HG03457 (cell line): ENCODE data around the gene CHMP2B.
"Not testable (repeated sequence)": the region's sequence is repeated elsewhere in the genome, so short reads cannot be mapped to it uniquely, and the experiment has no call there.

Source experiments
- ATAC-seq: cut with Tn5 transposase; IDR thresholded peaks from one replicate; pipeline ENCODE4 v1.9.1; 2021; ENCODE audit warnings: moderate number of reproducible peaks; ENCODE audit not compliant: unreplicated experiment

Gene CHMP2B

DNA sequence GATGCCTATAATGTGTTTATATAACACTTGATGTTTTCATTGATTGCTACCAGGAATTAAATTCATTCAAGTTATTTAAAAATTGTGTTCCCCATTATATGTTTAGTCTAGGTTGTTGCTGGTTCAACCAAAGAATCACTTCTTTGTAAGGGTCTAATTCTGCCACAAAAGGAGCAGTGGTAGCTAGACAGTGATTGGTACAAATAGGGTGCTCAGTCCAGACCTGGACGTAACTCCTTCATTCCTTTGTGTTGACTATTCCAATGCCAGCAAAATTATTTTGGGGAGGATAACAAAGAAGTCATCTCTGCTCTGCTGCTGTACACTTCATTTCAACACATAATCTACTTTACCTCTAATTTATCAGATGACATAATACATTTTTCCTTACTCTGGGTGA lies 1.2 kb downstream of the CHMP2B start:
- ATAC-seq: no peak

- ATAC-seq: no peak
Measured at GRCh38 chr3:87229113-87229512, 2.0 kb downstream of the CHMP2B start.

DNA sequence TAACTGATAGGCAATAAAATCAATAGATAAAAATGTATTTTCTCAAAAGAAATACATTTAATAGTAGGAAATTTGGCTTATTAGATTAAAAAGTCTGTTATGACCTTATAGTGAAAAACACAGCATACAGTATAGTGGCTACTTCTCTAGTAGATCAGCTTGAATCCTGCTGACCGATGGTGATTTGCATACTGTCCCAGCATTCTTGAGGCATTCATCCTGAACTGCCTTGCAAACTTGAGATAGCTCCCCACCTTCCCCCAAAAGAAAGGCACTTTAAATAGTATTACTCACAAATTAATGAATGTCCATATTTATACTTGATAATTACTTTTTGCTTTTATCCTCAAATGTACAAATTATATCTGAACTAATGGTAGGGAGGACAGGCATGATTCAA lies 6.7 kb downstream of the CHMP2B start:
- no peak for ATAC-seq

DNA sequence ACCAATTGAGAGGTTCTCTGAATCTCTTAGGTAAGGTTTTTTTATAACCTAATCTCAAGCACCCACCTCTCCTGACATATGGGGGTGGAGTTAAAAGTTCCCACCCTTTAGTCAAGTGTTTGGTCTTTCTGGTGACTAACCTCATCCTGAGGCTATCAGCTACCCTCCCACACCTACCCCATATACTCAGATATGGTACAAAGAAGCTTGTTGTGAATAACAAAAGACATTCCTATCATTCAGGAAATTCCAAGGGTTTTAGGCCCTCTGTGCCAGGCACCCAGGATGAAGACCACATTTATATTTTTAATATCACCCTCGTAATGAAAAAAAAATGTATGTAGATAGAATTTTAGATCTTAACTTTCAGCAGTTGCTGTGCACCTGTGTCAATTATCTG lies 9.0 kb downstream of the CHMP2B start:
- ATAC-seq: no peak

GRCh38 chr3:87246662-87247429 lies 19.7 kb downstream of the CHMP2B start:
- ATAC-seq: no peak

GRCh38 chr3:87247430-87247773 lies 20.3 kb downstream of the CHMP2B start:
- no peak for ATAC-seq

DNA sequence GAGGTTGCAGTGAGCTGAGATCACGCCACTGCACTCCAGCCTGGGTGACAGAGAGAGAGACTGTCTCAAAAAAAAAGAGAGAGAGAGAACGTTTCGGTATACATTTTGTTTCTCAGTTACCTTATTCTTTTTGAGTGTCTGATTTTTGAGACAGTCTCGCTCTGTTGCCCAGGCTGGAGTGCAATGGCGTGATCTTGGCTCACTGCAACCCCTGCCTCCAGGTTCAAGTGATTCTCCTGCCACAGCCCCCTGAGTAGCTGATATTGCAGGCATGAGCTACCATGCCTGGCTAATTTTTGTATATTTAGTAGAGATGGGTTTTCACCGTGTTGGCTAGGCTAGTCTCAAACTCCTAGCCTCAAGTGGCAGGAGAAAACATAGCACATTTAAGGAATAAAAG lies 21.1 kb downstream of the CHMP2B start:
- not testable (repeated sequence) for ATAC-seq

DNA sequence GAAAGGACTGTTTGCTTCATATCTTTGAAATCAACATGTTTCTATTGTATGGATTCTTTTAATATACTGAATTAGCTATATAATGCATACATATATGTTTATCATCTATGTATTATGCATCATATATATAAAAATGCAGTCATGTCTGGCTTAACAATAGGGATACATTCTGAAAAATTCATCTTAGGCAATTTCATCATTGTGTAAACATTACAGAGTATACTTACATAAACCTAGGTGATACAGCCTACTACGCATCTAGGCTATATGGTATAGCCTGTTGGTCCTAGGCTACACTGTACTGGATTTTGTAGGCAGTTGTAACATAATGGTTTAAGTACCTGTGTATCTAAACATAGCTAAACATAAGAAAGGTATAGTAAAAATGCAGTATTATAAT lies 21.7 kb downstream of the CHMP2B start:
- ATAC-seq: no peak

GRCh38 chr3:87250009-87250408 lies 22.9 kb downstream of the CHMP2B start:
- ATAC-seq: no peak

- peak; percentile 52 for ATAC-seq
Measured at GRCh38 chr3:87260270-87260669, 33.2 kb downstream of the CHMP2B start.

DNA sequence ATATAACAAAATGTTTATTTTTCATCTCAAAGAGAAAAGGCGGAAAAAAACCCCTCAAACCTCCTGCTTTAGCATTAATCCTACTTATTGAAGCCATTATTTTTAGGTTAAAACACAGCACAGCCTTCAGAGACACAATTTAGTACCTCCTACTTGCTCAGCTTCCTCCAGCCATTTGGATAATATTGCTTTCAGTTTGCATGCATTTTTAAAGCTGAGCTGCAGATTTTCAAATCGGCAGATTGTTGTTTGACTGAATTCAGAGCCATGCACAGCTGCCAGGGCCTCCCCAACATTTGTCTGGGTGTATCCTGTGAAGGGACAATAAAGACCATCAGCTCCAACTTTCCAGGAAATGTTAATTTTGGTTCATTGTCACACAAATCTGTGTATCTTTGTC lies 34.8 kb downstream of the CHMP2B start:
- no peak for ATAC-seq

DNA sequence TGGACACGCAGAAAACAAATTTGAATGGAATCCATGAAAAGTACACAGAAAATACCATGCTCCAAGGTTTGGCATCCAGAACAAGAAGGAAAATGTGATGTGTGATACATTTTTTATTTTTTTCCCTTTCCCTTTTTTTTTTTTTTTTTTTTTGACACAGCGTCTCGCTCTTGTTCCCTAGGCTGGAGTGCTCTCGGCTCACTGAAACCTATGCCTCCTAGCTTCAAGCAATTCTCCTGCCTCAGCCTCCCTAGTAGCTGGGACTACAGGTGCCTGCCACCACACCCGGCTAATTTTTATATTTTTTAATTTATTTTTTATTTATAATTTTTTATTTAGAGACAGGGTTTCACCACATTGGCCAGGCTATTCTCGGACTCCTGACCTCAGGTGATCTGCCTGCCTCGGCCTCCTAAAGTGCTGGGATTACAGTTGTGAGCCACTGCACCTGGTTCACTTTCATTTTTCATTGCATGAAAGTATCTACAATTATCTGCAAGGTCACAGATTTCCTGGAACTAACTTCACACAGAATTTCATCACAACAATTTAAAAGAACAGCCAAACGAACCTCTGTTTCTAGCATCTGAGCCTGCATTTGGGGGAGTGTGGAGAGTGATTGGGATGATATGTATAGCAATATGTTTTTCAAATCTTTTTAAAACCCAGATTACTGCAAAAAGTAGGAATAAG lies 41.0 kb downstream of the CHMP2B start:
- no peak for ATAC-seq

GRCh38 chr3:87268646-87269211 lies 41.6 kb downstream of the CHMP2B start:
- ATAC-seq: no peak

- ATAC-seq: no peak
Measured at GRCh38 chr3:87269723-87270122, 42.6 kb downstream of the CHMP2B start.

- no peak for ATAC-seq
Measured at GRCh38 chr3:87270908-87271700, 44.0 kb downstream of the CHMP2B start.

DNA sequence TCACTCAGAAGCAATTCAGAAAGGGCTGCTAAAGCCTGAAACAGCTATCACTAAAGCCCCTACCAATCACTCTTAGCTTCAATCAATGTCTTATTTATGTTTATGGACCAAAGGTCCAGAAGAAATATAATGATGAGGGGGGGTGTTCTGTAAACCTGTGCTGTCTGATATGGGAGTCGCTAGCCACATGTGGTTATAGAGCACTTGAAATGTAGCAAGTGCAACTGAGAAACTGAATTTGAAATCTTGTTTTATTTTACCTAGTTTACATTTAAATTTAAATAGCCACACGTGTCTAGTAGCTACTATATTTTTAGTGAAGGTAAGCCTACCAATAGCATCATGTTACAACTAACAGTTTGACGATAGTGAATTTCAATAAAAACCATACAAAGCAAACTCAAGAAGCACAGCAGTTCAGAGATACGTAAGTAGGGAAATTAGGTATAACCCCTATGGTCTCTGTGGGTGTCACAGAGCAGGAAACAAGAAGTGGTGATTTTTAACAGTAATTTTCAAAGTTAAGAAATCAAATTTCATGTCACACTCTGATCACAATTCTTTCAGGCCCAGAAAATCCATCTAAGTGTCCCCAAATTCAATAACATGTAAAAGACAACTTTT lies 45.7 kb downstream of the CHMP2B start:
- ATAC-seq: peak; percentile 78

GRCh38 chr3:87276484-87276883 lies 49.4 kb downstream of the CHMP2B start, which contains the start of gene POU1F1:
POU1F1 (minus strand) TSS chr3:87276584; CDS start chr3:87276462, 122 bp downstream.
- ATAC-seq: no peak

DNA sequence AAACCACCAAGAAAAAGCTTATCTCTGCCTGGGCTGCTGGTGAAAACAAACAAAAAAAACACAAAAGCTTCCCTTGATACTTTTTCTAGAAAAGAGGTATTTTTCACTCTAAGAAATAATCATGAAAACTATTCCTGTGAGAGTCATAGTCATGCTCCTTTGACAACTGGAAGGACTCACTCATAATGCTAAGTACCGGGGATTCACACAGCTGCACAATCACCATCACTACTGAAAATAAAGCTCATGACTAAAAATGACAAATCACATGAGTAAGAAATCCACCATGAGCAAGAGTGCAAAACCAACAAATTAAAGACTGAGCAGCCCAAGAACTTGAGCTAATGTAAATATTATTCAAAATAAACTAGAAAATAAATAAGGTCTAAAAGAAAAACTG lies 59.9 kb downstream of the CHMP2B start:
- no peak for ATAC-seq

DNA sequence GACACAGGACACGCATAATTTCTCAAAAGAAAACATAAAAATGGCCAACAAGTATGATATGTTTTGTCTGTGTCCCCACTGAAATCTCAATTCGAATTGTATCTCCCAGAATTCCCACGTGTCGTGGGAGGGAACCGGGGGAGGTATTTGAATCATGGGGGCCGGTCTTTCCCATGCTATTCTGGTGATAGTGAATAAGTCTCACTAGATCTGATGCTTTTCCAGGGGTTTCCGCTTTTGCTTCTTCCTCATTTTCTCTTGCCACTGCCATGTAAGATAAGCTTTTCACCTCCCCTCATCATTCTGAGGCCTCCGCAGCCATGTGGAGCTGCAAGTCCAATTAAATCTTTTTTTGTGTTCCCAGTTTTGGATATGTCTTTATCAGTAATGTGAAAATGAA lies 61.3 kb downstream of the CHMP2B start:
- ATAC-seq: no peak

GRCh38 chr3:87298111-87298718 lies 71.1 kb downstream of the CHMP2B start:
- ATAC-seq: peak; percentile 66

DNA sequence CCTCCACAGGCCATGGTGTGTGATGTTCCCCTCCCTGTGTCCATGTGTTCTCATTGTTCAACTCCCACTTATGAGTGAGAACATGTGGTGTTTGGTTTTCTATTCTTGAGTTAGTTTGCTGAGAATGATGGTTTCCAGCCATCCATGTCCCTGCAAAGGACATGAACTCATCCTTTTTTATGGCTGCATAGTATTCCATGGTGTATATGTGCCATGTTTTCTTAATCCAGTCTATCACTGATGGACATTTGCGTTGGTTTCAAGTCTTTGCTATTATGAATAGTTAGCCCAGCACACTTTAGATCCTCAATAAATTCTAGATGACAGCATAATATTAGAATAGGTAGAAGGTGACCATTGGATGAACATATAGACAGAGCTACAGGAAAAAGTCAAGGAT lies 77.9 kb downstream of the CHMP2B start:
- ATAC-seq: not testable (repeated sequence)
